Keratinocyte (primary cell): ENCODE results near the gene MRFAP1.

ENCODE experiments used
- EZH2 ChIP-seq: IDR thresholded peaks from one replicate; pipeline ENCODE4 v1.6.1; 2012; ENCODE audit warnings: inconsistent platforms, mild to moderate bottlenecking, low read length, moderate library complexity
- TF ChIP-seq, protein P1 (sequence below), 3 experiments: IDR thresholded peaks in 1 of 3; conservative IDR thresholded peaks in 1 of 3; optimal IDR thresholded peaks in 1 of 3; 2 replicates in 2 of 3; 3 replicates in 1 of 3; pipeline versions ENCODE3 to v1.5.1; 2011; ENCODE audit warnings: low read length in 3 of 3, mild to moderate bottlenecking in 3 of 3, moderate library complexity in 2 of 3, control low read depth in 1 of 3, inconsistent platforms in 1 of 3; ENCODE audit not compliant: insufficient read depth in 2 of 3; ENCODE audit errors: extremely low read depth in 1 of 3

DNA sequence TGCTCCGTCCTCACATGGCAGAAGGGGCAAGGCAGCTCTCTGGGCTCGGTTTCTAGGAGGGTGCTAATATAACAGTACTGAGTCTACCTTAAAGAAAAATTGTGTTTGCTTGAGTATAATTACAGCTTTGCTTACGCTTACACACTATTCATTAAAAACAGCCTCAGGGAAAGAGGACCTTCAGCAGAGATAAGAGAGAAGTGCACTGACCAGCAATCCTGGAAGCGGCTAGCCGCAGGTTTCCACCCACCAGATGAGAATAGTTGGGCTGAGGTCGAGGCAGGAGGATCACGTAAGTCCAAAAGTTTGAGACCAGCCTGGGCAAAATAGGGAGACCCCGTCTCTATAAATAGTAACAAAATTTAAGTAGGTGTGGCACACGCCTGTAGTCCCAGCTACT, 15.2 kb upstream of the MRFAP1 start:
- TF ChIP-seq, protein P1, sequence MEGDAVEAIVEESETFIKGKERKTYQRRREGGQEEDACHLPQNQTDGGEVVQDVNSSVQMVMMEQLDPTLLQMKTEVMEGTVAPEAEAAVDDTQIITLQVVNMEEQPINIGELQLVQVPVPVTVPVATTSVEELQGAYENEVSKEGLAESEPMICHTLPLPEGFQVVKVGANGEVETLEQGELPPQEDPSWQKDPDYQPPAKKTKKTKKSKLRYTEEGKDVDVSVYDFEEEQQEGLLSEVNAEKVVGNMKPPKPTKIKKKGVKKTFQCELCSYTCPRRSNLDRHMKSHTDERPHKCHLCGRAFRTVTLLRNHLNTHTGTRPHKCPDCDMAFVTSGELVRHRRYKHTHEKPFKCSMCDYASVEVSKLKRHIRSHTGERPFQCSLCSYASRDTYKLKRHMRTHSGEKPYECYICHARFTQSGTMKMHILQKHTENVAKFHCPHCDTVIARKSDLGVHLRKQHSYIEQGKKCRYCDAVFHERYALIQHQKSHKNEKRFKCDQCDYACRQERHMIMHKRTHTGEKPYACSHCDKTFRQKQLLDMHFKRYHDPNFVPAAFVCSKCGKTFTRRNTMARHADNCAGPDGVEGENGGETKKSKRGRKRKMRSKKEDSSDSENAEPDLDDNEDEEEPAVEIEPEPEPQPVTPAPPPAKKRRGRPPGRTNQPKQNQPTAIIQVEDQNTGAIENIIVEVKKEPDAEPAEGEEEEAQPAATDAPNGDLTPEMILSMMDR (optimal IDR thresholded peaks at IDR 0.05 in 1 of 3, IDR thresholded peaks at IDR 0.05 in 1 of 3, conservative IDR thresholded peaks at IDR 0.05 in 1 of 3; ENCODE audit: extremely low read depth in 1 of 3, insufficient read depth in 2 of 3, low read length in 3 of 3): no peak
- no peak for TF ChIP-seq EZH2
